Measurements from ENCODE around the gene LHFPL3.

- TF ChIP-seq, protein P1, sequence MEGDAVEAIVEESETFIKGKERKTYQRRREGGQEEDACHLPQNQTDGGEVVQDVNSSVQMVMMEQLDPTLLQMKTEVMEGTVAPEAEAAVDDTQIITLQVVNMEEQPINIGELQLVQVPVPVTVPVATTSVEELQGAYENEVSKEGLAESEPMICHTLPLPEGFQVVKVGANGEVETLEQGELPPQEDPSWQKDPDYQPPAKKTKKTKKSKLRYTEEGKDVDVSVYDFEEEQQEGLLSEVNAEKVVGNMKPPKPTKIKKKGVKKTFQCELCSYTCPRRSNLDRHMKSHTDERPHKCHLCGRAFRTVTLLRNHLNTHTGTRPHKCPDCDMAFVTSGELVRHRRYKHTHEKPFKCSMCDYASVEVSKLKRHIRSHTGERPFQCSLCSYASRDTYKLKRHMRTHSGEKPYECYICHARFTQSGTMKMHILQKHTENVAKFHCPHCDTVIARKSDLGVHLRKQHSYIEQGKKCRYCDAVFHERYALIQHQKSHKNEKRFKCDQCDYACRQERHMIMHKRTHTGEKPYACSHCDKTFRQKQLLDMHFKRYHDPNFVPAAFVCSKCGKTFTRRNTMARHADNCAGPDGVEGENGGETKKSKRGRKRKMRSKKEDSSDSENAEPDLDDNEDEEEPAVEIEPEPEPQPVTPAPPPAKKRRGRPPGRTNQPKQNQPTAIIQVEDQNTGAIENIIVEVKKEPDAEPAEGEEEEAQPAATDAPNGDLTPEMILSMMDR (IDR thresholded peaks at IDR 0.05; ENCODE audit: low read length) = no peak
- TF ChIP-seq EZH2 (IDR thresholded peaks at IDR 0.05; ENCODE audit: borderline replicate concordance, low read length) = no peak
Observed at GRCh38 chr7:104945599-104945956, 617.2 kb downstream of the LHFPL3 start.

Measured in OCI-LY1 (cell line).